GM18505 (cell line): Measurements from ENCODE around the gene MPP2.

Experiments used
- ATAC-seq: cut with Tn5 transposase; IDR thresholded peaks from one replicate; pipeline ENCODE4 v1.9.1; 2021; ENCODE audit not compliant: unreplicated experiment
- POLR2A ChIP-seq: IDR thresholded peaks from 4 replicates; pipeline ENCODE4 v1.6.1; 2011; ENCODE audit warnings: borderline replicate concordance; ENCODE audit not compliant: insufficient read depth, insufficient read length; ENCODE audit errors: extremely low read depth

MPP2 gene

DNA sequence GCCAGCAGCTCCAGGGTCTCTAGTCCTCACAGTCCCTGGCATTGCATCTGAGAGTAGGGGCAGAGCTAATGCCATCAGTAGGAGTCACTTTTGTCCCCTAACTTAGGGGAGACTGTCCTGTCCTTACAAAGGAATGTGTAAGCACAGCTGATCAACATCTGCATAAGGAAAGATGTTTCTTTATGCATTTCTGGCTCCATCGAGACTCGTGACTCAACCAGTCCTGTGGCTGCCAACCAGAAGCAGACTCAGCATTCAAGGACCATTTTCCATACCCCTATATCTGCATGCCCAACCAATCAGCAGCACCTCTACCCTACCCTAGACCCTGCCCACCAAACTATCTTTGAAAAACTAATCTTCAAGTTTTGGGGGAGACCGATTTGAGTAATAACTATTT, 8.2 kb upstream of the MPP2 start:
- no peak for TF ChIP-seq POLR2A
- ATAC-seq: no peak

DNA sequence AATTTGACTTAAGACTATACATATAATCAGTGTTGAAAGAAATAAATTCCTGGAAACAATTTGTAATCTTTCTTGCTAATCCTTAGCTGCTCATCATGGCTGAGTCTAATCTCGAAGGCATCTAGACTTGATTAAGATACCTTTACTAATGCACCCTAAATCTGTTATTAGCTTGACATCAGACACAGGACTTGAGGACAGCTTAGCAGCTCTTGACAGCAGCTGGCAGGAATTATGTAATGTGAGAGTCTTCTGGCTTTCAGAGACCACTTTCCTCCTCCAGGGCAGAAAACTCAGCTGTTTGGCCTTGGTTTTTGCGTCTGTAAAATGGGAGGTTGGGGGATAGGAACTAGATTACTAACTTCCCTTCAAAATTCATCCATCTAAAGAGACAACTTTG, 7.1 kb upstream of the MPP2 start:
- no peak for ATAC-seq
- TF ChIP-seq POLR2A: no peak

DNA sequence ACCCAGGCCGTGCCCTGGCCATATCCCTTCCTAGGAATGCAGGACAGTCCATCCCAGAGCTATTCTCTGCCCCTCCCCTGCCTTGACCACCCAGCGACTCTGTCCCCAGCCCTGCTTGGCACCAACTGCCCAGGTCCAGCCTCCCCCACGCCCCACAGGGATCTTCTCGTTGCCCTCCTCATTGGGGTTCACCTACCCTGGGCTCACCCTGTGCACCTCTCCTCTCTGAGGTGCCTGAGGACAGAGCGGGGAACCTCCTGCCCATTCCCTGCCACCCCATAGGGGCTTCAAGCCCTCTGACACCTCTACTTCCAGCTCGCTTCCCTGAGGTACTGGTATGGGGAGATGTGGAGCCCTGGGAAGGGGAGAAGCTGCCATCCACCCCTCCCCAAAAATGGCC, 6.2 kb upstream of the MPP2 start:
- no peak for ATAC-seq
- TF ChIP-seq POLR2A: no peak

DNA sequence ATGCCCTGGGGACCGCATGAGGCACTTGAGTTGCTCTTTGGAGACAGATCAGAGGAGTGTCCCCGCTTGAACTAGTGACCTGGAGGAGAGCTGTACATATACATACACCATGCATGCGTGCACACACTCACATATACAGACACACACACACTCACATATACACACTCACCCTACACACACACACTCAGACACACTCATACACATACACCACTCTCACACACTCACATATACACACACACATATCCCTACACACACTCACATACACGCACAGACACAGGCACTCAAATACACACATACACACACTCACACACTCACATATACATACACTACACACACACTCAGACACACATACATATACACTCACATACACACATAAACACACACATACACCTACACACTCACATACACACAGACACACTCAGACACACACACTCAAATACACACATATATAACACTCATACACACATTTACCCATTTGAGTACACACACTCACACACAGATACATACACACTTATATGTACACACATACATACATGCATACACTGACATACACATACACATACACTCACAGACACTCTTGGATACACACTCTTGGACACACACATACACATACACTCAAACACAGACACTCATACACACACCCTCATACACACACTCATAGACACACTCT, 5.4 kb upstream of the MPP2 start:
- TF ChIP-seq POLR2A: no peak
- no peak for ATAC-seq

DNA sequence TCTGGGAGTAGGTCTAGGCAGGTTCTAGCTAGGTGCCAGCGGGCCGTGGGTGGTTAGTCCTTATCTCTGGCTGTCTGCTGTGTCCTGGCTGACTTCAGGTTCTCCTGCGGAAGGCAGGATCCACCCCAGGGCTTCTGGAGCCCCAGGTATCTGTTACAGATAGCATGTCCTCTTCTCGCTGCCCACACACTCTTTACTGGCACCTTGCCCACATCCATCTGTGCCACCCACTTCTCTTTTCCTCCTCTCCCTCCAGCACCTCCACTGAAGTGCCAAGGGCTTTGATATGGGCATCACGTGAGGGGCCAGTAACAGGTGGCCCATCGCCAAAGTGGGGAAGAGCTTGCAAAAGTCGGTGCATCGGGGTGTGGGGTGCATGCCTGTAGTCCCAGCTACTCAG, 4.6 kb upstream of the MPP2 start:
- TF ChIP-seq POLR2A: no peak
- ATAC-seq: no peak

DNA sequence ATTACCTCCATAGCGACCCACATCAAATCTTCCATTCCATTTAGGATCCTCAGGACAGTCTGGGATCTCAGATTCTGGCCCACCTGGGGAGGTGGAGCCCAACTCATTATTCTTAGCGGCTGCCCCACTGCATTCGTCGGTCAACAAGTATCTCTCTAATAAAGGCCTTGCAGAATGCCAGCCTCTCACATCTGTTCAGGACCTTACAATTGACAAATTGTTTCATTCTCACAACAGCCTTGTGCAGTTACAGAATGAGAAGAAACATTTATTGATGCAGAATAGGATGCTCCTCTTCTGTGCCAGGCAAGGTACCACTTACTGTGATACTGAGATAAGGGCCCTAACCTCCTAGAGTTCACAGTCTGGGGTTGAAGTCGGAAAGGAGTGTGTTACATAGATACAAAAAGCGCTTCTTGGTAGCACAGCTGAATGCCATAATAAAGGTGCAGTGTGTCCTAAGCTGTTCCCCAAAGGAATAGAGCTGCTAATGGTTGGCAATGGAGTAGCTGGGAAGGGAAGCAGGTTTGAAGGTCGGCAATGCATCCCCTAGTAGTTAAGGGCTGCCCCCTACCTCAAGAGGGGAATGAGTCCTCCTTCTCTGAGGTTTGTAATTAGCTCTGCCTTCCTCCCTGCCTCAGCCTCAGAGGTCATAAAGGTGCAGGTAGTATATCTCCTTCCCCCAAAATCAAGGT, 2.3 kb upstream of the MPP2 start:
- ATAC-seq: no peak
- TF ChIP-seq POLR2A: no peak

DNA sequence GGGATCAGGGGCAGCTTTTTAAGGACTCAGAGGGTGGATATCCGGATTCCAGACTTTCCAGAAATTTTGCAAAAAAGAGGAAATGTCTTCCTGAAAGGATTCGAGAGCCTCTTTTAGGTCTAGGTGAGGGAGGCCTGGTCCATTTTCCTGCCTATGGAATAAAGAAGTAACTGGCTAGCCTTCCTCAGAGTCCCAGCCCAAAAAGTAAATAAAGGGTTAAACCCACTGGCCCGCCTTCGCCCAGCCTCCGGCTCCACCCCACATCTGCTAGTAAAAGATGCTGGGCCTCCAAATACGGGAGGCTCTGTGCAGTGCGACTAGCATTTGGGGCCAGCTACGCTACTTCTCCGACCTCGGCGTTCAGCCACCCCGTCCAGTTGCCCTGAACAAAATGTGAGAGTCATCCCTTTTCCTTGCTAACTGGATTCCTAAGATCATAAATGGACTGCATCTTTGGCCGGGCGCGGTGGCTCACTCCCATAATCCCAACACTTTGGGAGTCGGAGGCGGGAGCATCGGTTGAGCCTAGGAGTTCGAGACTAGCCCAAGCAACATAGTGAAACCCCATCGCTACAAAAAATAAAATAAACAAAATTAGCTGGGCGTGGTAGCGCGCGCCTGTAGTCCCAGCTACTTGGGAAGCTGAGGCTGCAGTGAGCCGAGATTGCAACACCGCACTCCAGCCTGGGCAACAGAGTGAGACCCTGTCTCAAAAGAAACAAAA, 824 bp upstream of the MPP2 start:
- no peak for ATAC-seq
- no peak for TF ChIP-seq POLR2A

DNA sequence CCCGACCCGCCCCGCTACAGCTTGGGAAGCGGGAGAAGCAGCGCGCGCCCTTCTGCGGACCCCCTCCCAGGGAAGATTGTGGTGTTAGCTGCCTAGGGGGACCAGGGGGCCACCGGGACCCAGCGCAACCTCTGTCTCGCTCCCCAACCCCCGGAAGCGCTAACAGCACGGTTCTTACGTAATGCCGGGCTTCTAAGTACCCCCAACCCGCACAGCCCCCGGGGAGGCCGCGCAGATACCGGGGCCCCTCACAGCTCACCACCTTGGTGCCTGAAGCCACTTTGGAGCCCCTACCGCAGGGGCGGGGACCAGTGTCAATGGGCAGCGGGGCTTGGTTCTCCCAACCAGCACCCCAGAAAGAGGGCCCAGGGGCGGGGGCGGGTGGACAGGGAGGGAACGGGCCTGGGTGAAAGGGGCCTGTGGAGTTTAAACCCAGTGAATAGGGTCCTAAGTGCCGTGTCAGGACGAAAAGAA, 348 bp downstream of the MPP2 start:
- no peak for ATAC-seq
- TF ChIP-seq POLR2A: no peak

DNA sequence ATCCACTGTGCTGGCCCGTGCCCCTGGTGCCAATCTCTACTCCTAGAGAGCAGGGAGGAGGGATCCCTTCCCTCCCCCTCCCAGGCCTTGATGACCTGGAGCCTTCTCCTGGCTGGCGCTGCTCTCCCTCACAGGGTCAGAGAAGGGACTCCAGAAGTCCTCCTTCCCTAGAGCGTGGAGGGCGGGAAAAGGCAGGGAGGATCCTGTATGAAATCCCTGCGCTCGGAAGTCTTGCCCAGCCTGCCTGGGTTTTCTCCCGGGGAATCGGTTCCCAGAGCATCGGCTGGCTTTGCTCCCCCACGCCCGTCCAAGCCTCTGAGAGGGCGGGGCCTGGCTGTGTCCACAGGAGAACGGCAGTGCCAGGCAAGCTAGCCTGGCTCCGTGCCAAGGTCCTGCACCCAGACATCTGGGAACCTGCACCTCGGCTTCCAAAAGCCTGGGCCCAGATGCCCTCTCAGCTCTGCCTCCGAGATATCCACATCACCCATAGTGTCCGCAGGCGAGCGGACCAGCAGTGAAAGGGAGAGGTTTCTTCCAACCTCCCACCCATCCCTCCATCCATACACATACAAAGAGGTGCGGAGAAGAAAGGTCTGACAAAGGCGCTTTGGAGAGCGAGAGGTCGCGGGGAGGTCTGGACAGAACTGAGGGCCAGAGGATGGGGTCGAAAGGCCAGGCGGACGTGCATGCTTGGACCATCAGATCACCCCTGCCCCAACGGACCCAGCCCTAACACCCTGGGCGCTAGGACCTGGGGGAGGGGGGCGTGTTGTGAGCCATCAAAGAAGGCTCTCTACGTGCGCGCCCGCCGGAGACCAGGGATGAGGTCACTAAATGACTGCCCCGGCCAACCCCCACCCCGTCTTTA, 1.1 kb downstream of the MPP2 start:
- TF ChIP-seq POLR2A: no peak
- no peak for ATAC-seq

DNA sequence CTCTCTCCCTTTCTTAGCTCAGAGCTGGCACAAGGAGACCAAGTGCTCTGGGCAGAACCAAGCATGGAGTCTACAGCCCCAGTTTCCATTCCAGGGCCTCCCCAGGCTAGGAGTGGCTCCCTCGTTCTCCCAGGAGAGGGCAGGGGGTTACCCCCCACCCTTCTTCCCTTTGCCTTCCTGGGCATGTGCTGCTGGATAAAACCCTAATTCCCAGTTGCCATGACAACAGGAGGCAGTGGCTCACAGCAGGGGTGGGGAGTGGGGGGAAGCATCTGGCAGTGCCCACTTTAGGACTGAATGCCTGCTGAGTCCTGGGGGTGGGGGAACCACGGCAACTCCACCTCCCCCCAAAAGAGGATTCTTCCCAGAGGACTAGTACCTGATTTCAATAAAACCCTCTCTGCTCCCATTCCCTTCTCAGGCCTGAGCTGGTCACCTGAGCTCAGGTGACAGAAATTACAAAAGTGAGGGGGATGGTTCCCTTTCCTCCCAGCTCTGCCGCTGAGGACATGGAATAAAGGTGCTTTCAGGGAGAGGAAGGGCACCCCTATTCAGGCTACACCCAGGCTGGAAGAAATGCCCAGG, 1.8 kb downstream of the MPP2 start:
- no peak for ATAC-seq
- TF ChIP-seq POLR2A: no peak

DNA sequence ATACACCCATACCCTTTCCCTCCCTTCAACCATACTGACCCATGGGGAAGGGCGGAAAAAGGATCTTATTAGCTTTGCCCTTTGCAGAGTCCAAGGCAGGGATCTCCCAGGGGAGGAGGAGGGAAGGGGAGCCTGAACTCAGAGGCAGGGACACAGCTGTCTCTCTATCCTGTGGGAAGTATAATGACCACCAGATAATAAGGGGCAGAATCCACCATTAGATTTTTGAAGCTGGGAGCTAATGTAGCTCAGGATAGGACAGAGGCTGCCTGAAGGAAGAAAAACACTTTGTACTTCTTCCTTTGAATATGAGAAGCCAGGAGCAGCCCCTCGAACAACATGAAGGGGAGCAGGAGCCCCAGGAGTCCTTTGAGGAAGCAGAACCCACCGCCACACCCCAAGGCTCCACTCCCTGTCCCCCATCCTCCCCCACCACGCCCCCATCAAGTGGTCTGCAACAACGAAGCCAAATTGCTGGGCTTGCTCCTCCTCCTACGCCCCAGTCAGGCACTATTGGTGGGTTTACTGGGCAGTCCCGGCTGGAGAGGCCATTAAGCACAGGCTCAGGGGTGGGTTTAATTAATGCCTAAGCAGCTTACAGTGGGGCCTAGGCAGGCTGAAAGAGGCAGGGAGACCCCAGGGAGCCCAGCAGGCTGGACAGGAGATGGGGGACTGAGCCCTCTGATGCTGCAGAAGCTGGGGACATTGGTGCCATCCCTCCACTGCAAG, 5.3 kb downstream of the MPP2 start:
- TF ChIP-seq POLR2A: no peak
- ATAC-seq: no peak

DNA sequence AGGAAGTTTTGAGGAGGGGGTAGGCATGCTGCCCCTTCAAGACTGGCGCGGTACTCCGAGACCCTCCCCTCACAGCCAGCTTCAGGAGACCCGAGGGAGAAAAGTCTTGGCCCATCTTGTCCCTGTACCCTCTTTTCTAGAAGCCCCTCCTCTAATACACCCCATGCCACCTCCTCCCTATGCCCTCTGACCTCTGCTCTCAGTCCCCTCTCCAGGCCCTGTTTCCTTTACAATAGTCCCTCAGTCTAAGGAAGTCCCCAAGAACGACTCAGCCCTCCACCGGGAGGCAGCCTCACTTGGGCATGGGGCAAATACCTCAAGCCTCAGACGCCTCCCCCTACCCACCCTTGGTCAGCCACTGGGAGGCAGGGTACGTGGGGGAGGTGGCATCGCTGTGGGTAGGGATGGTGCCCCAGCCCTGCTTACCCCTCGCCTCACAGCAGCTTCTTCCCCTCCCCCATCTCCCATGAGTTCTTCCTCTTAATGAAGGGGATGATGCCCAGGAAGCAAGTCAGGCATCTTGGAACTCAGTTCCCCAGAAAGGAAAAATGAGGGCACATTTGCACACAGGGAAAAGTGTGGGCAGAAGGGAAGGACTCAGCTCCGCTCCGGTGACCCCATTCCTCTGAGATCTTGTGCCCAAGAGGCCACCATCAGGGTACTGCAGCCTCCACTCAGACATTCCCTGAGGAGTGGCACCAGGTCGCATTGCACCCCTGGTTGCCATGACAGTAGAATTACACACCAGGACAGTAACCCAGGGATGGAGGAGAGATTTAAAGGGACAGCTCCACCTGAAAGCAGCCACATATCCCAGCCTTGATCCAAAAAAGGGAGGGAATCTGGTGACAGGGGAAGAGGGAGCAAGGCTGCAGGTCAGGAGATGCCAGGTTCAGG, 6.2 kb downstream of the MPP2 start:
- ATAC-seq: no peak
- no peak for TF ChIP-seq POLR2A
